ENCODE data around the gene BEGAIN.

Gene BEGAIN

GRCh38 chr14:100543471-100544455 is 43.5 kb downstream of the BEGAIN start:
- DNase-seq (ENCODE audit: low read depth): no peak
- TF ChIP-seq CTCF (IDR thresholded peaks at IDR 0.05; ENCODE audit: low read depth, low read length, missing control alignments): no peak
- no peak overlapping the region for H3K4me3 ChIP-seq (ENCODE audit: low read depth, low read length)

- no peak for TF ChIP-seq CTCF (IDR thresholded peaks at IDR 0.05; ENCODE audit: low read depth, low read length, missing control alignments)
- no peak for DNase-seq (ENCODE audit: low read depth)
- H3K4me3 ChIP-seq (ENCODE audit: low read depth, low read length): no peak overlapping the region
Observed at GRCh38 chr14:100542619-100543205, 44.5 kb downstream of the BEGAIN start.

- TF ChIP-seq CTCF (IDR thresholded peaks at IDR 0.05; ENCODE audit: low read depth, low read length, missing control alignments): no peak
- no peak overlapping the region for H3K4me3 ChIP-seq (ENCODE audit: low read depth, low read length)
- no peak for DNase-seq (ENCODE audit: low read depth)
Observed at GRCh38 chr14:100541621-100542560, 45.3 kb downstream of the BEGAIN start.

- no peak for DNase-seq (ENCODE audit: low read depth)
- TF ChIP-seq CTCF (IDR thresholded peaks at IDR 0.05; ENCODE audit: low read depth, low read length, missing control alignments): no peak
- H3K4me3 ChIP-seq (ENCODE audit: low read depth, low read length): no peak overlapping the region
Observed at GRCh38 chr14:100540926-100541620, 46.1 kb downstream of the BEGAIN start.

GRCh38 chr14:100540141-100540925 is 46.9 kb downstream of the BEGAIN start:
- TF ChIP-seq CTCF (IDR thresholded peaks at IDR 0.05; ENCODE audit: low read depth, low read length, missing control alignments): no peak

More at GRCh38 chr14:100540141-100540925, 46.9 kb downstream of the BEGAIN start:
- no peak for DNase-seq (ENCODE audit: low read depth)
- H3K4me3 ChIP-seq (ENCODE audit: low read depth, low read length): no peak overlapping the region

All from GM12864 (cell line).